Ovary (tissue), 9 donors: Measurements from ENCODE around the gene RELL2. TPM values are rescaled to one million over a fixed set of nuclear protein-coding genes. Genes with fewer than 3 reads are reported as not detected.
A peak's percentile ranks its signal among the peaks of the same experiment; 100 is the strongest.

ENCODE experiments used
- DNase-seq, 5 donors: peaks; one replicate each; pipeline ENCODE4 v3.0.0-alpha.2; 2019 to 2020
- H3K27ac ChIP-seq, 2 donors: fragments of 200-600 bp; one replicate each; pipeline versions ENCODE4 v1.5.1 to v1.8.0; 2019 to 2022
- H3K27me3 ChIP-seq: fragments of 200-600 bp; one replicate; pipeline ENCODE4 v1.8.0; 2022
- H3K36me3 ChIP-seq: fragments of 200-600 bp; sonication (generic); one replicate; pipeline ENCODE4 v1.5.1; 2019
- H3K4me1 ChIP-seq: one replicate; pipeline ENCODE4 v1.8.1; 2013; ENCODE audit warnings: mild to moderate bottlenecking, moderate library complexity; ENCODE audit not compliant: insufficient read depth
- H3K4me3 ChIP-seq: fragments of 200-600 bp; sonication (generic); one replicate; pipeline ENCODE4 v1.5.1; 2017
- H3K9me3 ChIP-seq, 2 donors: fragments of 200-600 bp in 1 of 2; sonication (generic) in 1 of 2; one replicate each; pipeline versions ENCODE4 v1.5.1 to v1.8.1; 2013 to 2019; ENCODE audit warnings: mild to moderate bottlenecking in 1 of 2, moderate library complexity in 1 of 2
- EP300 ChIP-seq: sonication (generic); formaldehyde crosslinking; IDR thresholded peaks from one replicate; pipeline ENCODE4 v1.6.1; 2017; ENCODE audit warnings: antibody characterized with exemption
- POLR2A ChIP-seq: fragments of 450-650 bp; IDR thresholded peaks from one replicate; pipeline ENCODE4 v1.6.1; 2017; ENCODE audit warnings: antibody characterized with exemption, mild to moderate bottlenecking, moderate library complexity
- WGBS, 3 donors: extraction: QIAGEN DNeasy Blood & Tissue Kit in 1 of 3; methylation state at CpG; one replicate each; pipeline versions ENCODE4 v1.1.5 to v1.1.7; 2013 to 2017; 5-methylcytosine and 5-hydroxymethylcytosine counted together
- intact Hi-C, 4 donors: fragments of 100-400 bp; cut with DNase I; formaldehyde crosslinking; loops; one replicate each; pipeline versions ENCODE4 v1.11.0 to v1.15.1; 2022 to 2023
- polyA plus RNA-seq, 2 donors: library from polyadenylated mRNA; stranded (reverse); fragments of 200-250 nt in 1 of 2; fragments of 350-450 nt in 1 of 2; fragmentation: Illumina TruSeq in 1 of 2; extraction: RNeasy Lipid Tissue Mini Kit (QIAGEN cat#74804) in 1 of 2; gene quantifications; one replicate each; pipeline ENCODE4 v1.2.3, GENCODE V29; 2013 to 2014
- total RNA-seq, 7 donors: library from RNA; depleted of rRNA in 2 of 7; stranded (reverse); fragments of >200 nt in 2 of 7; fragmentation: NEBNext Ultra II Directional in 3 of 7; extraction: Animal tissue kit (Norgen Biotek cat#: 25700) in 3 of 7; gene quantifications; one replicate each; pipeline versions ENCODE4 v1.1.0 to v1.2.4, GENCODE V29; 2016 to 2023
- TF ChIP-seq, protein P1 (sequence below), 3 donors: fragments of 450-650 bp in 2 of 3; fragments of 200-600 bp in 1 of 3; IDR thresholded peaks; one replicate each; pipeline versions ENCODE4 v1.5.1 to v1.8.0; 2016 to 2022; ENCODE audit warnings: antibody characterized with exemption in 3 of 3, mild to moderate bottlenecking in 1 of 3
- donor health status: DM: no; HTN: no; CAD: no; lungs with moderate emphysema.
- donor health status: DM: no; HTN: no; CAD: no.
- donor health status: Bipolar disorder and iron deficiency.
- donor health status: DM: yes; HTN: yes; CAD: no.
- donor health status: DM: no; HTN: no; CAD: no.
- donor health status: DM: yes; HTN: yes; CAD: no.

The RELL2 gene
- total and polyA plus RNA-seq, 9 donors, result 0.58 to 3.0 (median 1.6) TPM; not detected in 1

DNA sequence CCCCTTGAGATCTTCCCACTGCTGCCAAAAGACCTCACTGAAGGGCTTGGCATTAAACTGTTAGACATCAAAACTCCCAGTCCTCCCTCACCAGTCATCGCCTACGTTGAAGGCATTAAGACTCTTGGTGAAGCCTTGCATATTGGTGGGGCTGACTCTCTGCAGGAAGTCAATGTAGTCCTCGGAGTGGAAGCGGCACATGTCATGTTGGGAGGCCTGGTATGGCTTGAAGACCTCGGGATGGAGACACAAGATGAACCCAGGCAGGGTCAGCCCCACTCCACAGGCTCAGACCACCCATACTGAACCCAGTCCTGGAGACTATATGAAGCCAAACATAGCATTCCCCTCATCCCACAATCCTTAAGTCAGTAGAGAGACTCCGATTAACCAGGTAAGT is 2.1 kb upstream of the RELL2 start:
- no peak overlapping the region for H3K4me3 ChIP-seq
- TF ChIP-seq, protein P1, sequence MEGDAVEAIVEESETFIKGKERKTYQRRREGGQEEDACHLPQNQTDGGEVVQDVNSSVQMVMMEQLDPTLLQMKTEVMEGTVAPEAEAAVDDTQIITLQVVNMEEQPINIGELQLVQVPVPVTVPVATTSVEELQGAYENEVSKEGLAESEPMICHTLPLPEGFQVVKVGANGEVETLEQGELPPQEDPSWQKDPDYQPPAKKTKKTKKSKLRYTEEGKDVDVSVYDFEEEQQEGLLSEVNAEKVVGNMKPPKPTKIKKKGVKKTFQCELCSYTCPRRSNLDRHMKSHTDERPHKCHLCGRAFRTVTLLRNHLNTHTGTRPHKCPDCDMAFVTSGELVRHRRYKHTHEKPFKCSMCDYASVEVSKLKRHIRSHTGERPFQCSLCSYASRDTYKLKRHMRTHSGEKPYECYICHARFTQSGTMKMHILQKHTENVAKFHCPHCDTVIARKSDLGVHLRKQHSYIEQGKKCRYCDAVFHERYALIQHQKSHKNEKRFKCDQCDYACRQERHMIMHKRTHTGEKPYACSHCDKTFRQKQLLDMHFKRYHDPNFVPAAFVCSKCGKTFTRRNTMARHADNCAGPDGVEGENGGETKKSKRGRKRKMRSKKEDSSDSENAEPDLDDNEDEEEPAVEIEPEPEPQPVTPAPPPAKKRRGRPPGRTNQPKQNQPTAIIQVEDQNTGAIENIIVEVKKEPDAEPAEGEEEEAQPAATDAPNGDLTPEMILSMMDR (IDR thresholded peaks at IDR 0.05), result no peak
- TF ChIP-seq POLR2A (no peak), EP300 (no peak)
- H3K36me3 ChIP-seq, result no peaks in the 10 kb centered on the region
- H3K4me1 ChIP-seq, result peaks cover 13% of the 10 kb centered on the region
- no peak overlapping the region for H3K27ac ChIP-seq
- H3K9me3 ChIP-seq, result no peaks in the 10 kb centered on the region
- WGBS, 3 donors, result 86 to 90% (median 88%) methylated on average over 6 of the region's 6 CpGs
- intact Hi-C loops, result no loop called here
- DNase-seq, result no peak
- no peaks in the 10 kb centered on the region for H3K27me3 ChIP-seq

DNA sequence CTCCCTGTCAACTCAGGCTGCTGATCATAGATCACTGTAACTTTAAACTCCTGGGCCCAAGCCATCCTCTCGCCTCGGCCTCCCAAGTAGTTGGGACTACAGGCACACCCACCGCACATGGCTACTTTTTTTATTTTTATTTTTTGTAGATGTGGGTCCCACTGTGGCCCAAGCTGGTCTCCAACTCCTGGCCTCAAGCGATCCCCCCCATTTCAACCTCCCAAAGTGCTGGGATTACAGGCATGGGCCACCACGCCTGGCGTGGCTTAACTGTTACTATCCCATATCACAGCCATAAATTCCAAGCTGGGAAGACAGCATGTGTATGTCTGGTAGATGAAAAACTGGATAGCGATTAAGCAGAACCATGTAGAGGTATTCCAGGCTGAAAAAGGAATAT is 1.2 kb upstream of the RELL2 start:
- Histone ChIP-seq H3K27ac (no peak overlapping the region), H3K27me3 (no peaks in the 10 kb centered on the region), H3K9me3 (no peaks in the 10 kb centered on the region), H3K4me3 (peak overlapping the region; percentile 94), H3K4me1 (peaks cover 13% of the 10 kb centered on the region), H3K36me3 (no peaks in the 10 kb centered on the region)
- TF ChIP-seq POLR2A, result no peak
- TF ChIP-seq, protein P1 (IDR thresholded peaks at IDR 0.05), result no peak
- DNase-seq, result no peak
- intact Hi-C loops, result no loop called here
- WGBS, 3 donors, result 47 to 53% (median 52%) methylated on average over 7 of the region's 7 CpGs

DNA sequence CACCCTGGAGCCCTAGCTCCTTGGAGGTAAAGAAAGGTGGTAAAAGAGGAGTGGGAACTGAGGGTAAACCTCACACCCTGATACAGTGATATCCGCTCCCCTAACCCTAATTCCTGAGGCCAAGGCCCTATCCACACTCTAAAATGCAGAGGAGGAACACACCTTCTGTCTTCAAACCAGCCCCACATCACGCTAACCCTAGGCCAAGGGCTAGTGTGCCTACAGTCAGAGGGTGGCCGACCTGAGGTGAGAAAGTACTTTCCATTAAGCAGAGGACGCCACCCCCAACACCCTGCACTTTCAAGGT is 738 bp upstream of the RELL2 start:
- Histone ChIP-seq H3K4me3 (peak overlapping the region; percentile 94), H3K36me3 (no peaks in the 10 kb centered on the region), H3K27ac (peak overlapping the region; percentile 9 to 37), H3K4me1 (peaks cover 13% of the 10 kb centered on the region), H3K27me3 (no peaks in the 10 kb centered on the region), H3K9me3 (no peaks in the 10 kb centered on the region)
- no peak for DNase-seq
- intact Hi-C loops, result no loop called here
- TF ChIP-seq POLR2A (no peak), EP300 (no peak)
- TF ChIP-seq, protein P1 (IDR thresholded peaks at IDR 0.05), result no peak
- 0 to 1% (median 1%) methylated on average over 4 of the region's 4 CpGs for WGBS, 3 donors

DNA sequence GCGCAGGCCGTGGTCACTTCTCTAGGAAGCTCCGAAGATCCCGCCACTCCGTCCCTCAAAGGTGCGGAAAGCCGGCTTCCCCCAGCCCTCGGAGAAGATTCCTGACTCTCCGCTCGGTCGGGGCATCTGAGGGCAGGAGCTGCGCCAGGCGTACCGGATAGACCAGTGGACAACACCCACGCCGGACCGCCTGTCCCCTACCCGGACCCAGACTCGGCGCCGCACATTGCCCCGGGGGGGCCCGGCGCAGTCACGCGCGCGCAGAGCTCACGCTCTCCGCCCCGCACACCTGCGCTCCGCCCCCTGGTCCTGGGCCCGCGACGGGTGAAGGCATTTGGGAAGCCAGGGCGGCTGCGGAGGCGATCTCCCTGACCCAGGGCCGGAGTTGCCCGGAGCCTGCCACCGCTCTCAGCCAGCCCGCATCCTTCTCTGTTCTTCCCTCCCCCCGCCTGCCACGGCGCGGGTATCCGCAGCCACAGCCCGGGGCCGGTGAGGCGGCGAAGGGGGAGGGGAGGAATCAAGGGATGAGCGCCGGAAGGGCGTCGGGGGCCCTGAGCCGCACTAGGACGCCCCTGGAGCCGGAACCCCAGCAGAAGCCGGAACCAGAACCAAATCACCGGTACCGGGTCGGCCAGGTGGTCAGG is 448 bp downstream of the RELL2 start:
- Histone ChIP-seq H3K36me3 (no peaks in the 10 kb centered on the region), H3K9me3 (no peaks in the 10 kb centered on the region), H3K4me3 (peak overlapping the region; percentile 94), H3K27me3 (no peaks in the 10 kb centered on the region), H3K4me1 (peaks cover 13% of the 10 kb centered on the region), H3K27ac (no peak overlapping the region)
- TF ChIP-seq, protein P1 (IDR thresholded peaks at IDR 0.05), result no peak
- no peak for TF ChIP-seq EP300
- no peak for TF ChIP-seq POLR2A
- WGBS, 3 donors, result 0 to 1% (median 1%) methylated on average over 49 to 63 of the region's 63 CpGs
- intact Hi-C loops, result no loop called here
- DNase-seq, result peak in 1 of 5 donors; percentile 60
